PC-9 (cell line): ENCODE data around the gene ANKRD30BL. TPM values are rescaled to one million over a fixed set of nuclear protein-coding genes. Genes with fewer than 3 reads are reported as not detected.
"Not testable (repeated sequence)": the region's sequence is repeated elsewhere in the genome, so short reads cannot be mapped to it uniquely, and the experiment has no call there.

ENCODE experiments used
- BruUV-seq: library from RNA; stranded (reverse); fragments of 400-500 nt; replicated peaks from 2 replicates; lab custom pipeline; 2021; lab: Mats Ljungman, UMichigan
- CTCF ChIA-PET: fragments of 300-600 bp; sonication (Branson Sonifier 250); formaldehyde crosslinking; loops from one replicate; lab custom pipeline; 2022; ENCODE audit warnings: antibody characterized with exemption; lab: Charles Lee
- POLR2A ChIA-PET: fragments of 300-600 bp; sonication (Branson Sonifier 250); formaldehyde crosslinking; loops from one replicate; lab custom pipeline; 2022; ENCODE audit warnings: antibody characterized with exemption; ENCODE audit not compliant: unreplicated experiment; lab: Charles Lee
- DNase-seq, 2 experiments: peaks; one replicate each; pipeline versions ENCODE4 v3.0.0 to v3.0.0-alpha.2; 2015 to 2022; ENCODE audit warnings: mixed read lengths in 1 of 2
- H2AFZ ChIP-seq: fragments of 200-600 bp; sonication (generic); 2 replicates; pipeline ENCODE4 v1.8.1; 2017; ENCODE audit warnings: antibody characterized with exemption
- H3F3A ChIP-seq: fragments of 200-600 bp; sonication (generic); 2 replicates; pipeline ENCODE4 v1.8.1; 2017; ENCODE audit warnings: antibody characterized with exemption, mild to moderate bottlenecking, low read depth; ENCODE audit not compliant: insufficient read depth
- H3K27ac ChIP-seq: fragments of 200-600 bp; sonication (generic); 2 replicates; pipeline ENCODE4 v1.6.1; 2016; ENCODE audit warnings: mixed run types
- H3K27me3 ChIP-seq: fragments of 200-600 bp; sonication (generic); 2 replicates; pipeline ENCODE4 v1.6.1; 2016; ENCODE audit warnings: low read depth, mixed run types; ENCODE audit not compliant: insufficient read depth
- H3K36me3 ChIP-seq: fragments of 200-600 bp; sonication (generic); 2 replicates; pipeline ENCODE4 v1.6.1; 2016; ENCODE audit warnings: low read depth, mixed run types
- H3K4me1 ChIP-seq: fragments of 200-600 bp; sonication (generic); replicated peaks from 2 replicates; pipeline ENCODE4 v1.6.1; 2016; ENCODE audit warnings: mixed run types; ENCODE audit not compliant: insufficient read depth
- H3K4me2 ChIP-seq: fragments of 200-600 bp; sonication (generic); 2 replicates; pipeline ENCODE4 v1.6.1; 2017; ENCODE audit warnings: mixed run types
- H3K4me3 ChIP-seq: fragments of 200-600 bp; sonication (generic); 2 replicates; pipeline ENCODE4 v1.6.1; 2016; ENCODE audit warnings: mixed run types
- H3K79me2 ChIP-seq: fragments of 200-600 bp; sonication (generic); 2 replicates; pipeline ENCODE4 v1.6.1; 2017; ENCODE audit warnings: low read depth, mixed run types
- H3K9me2 ChIP-seq: fragments of 200-600 bp; sonication (generic); 2 replicates; pipeline ENCODE4 v1.8.1; 2017; ENCODE audit warnings: mild to moderate bottlenecking; ENCODE audit not compliant: insufficient read depth
- H3K9me3 ChIP-seq: fragments of 200-600 bp; sonication (generic); 2 replicates; pipeline ENCODE4 v1.8.1; 2016; ENCODE audit warnings: low read depth; ENCODE audit not compliant: insufficient read depth
- H4K20me1 ChIP-seq: fragments of 200-600 bp; sonication (generic); 2 replicates; pipeline ENCODE4 v1.8.1; 2017; ENCODE audit not compliant: insufficient read depth
- intact Hi-C: fragments of 100-400 bp; cut with micrococcal nuclease; formaldehyde crosslinking; loops from one replicate; pipeline ENCODE4 v1.10.0; 2022; ENCODE audit not compliant: unreplicated experiment
- total RNA-seq: library from RNA; stranded (reverse); gene quantifications from 2 replicates; pipeline ENCODE4 v1.2.3, GENCODE V29; 2021
- TF ChIP-seq, protein P1 (sequence below): fragments of 200-600 bp; sonication (generic); conservative IDR thresholded peaks from 2 replicates; pipeline ENCODE4 v1.6.1; 2017; ENCODE audit warnings: mixed run types, antibody characterized with exemption, mild to moderate bottlenecking, moderate library complexity

The ANKRD30BL gene
- total RNA-seq, 1 experiment from 2014 or later = not detected

DNA sequence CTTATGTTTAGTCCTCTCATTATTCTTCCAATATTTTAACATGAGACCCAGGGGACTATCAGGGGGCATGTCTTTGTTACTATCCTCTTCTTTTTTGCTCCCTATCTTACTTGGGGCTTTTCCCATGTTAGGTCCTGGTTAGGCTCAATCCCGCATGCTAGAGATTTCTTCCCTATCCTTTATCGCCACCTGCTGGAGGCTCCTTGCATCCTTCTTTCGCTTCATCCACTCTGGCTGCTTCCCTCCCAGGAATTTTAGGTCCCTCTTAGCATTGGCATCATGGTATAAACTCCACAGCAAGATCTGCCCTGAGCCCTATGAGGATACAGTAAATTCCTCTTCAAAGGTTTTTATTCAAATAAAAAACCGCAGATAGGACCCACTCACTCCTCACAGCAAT lies 15.0 kb downstream of the ANKRD30BL start:
- BruUV-seq, H3F3A ChIP-seq, H4K20me1 ChIP-seq, POLR2A ChIA-PET, H3K36me3 ChIP-seq, H3K9me2 ChIP-seq, H3K79me2 ChIP-seq, H3K4me3 ChIP-seq, H2AFZ ChIP-seq, H3K9me3 ChIP-seq, H3K4me2 ChIP-seq, CTCF ChIA-PET, H3K27ac ChIP-seq, H3K4me1 ChIP-seq, H3K27me3 ChIP-seq: not testable (repeated sequence)
- intact Hi-C loops = loop anchor here (5.0 to 10.0 kb wide), 2 partner anchors 734 to 992 kb away; no protein-coding TSS in a partner anchor
- TF ChIP-seq, protein P1, sequence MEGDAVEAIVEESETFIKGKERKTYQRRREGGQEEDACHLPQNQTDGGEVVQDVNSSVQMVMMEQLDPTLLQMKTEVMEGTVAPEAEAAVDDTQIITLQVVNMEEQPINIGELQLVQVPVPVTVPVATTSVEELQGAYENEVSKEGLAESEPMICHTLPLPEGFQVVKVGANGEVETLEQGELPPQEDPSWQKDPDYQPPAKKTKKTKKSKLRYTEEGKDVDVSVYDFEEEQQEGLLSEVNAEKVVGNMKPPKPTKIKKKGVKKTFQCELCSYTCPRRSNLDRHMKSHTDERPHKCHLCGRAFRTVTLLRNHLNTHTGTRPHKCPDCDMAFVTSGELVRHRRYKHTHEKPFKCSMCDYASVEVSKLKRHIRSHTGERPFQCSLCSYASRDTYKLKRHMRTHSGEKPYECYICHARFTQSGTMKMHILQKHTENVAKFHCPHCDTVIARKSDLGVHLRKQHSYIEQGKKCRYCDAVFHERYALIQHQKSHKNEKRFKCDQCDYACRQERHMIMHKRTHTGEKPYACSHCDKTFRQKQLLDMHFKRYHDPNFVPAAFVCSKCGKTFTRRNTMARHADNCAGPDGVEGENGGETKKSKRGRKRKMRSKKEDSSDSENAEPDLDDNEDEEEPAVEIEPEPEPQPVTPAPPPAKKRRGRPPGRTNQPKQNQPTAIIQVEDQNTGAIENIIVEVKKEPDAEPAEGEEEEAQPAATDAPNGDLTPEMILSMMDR = peak; percentile 72
- peak in 1 of 2 experiments; percentile 38 for DNase-seq
